ENCODE results near the gene RPUSD1.

- TF ChIP-seq, protein P1, sequence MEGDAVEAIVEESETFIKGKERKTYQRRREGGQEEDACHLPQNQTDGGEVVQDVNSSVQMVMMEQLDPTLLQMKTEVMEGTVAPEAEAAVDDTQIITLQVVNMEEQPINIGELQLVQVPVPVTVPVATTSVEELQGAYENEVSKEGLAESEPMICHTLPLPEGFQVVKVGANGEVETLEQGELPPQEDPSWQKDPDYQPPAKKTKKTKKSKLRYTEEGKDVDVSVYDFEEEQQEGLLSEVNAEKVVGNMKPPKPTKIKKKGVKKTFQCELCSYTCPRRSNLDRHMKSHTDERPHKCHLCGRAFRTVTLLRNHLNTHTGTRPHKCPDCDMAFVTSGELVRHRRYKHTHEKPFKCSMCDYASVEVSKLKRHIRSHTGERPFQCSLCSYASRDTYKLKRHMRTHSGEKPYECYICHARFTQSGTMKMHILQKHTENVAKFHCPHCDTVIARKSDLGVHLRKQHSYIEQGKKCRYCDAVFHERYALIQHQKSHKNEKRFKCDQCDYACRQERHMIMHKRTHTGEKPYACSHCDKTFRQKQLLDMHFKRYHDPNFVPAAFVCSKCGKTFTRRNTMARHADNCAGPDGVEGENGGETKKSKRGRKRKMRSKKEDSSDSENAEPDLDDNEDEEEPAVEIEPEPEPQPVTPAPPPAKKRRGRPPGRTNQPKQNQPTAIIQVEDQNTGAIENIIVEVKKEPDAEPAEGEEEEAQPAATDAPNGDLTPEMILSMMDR (conservative IDR thresholded peaks at IDR 0.05; ENCODE audit: low read depth, low read length) = no peak
- TF ChIP-seq EZH2 (IDR thresholded peaks at IDR 0.05; ENCODE audit: borderline replicate concordance, low read depth, low read length, poor library complexity, severe bottlenecking) = no peak
Measured at GRCh38 chr16:799111-799947, 11.1 kb upstream of the RPUSD1 start.

Measured in A673 (cell line).